Mesendoderm (in vitro differentiated cells): Measurements from ENCODE around the gene SRRM1.
A peak's percentile ranks its signal among the peaks of the same experiment; 100 is the strongest.
"Not testable (repeated sequence)": the region's sequence is repeated elsewhere in the genome, so short reads cannot be mapped to it uniquely, and the experiment has no call there.

Source experiments
- DNase-seq: peaks from one replicate; pipeline ENCODE4 v3.0.0; 2013
- H2AK5ac ChIP-seq: 2 replicates; pipeline ENCODE4 v1.6.1; 2013; ENCODE audit warnings: low read length, inconsistent platforms
- H2BK120ac ChIP-seq: 2 replicates; pipeline ENCODE4 v1.6.1; 2013; ENCODE audit warnings: low read depth, mild to moderate bottlenecking, low read length, moderate library complexity, mixed read lengths
- H2BK15ac ChIP-seq: replicated peaks from 2 replicates; pipeline ENCODE4 v1.6.1; 2013; ENCODE audit warnings: low read depth, mild to moderate bottlenecking, moderate library complexity
- H2BK5ac ChIP-seq: 2 replicates; pipeline ENCODE4 v1.6.1; 2013; ENCODE audit warnings: low read length, inconsistent platforms
- H3K18ac ChIP-seq: 2 replicates; pipeline ENCODE4 v1.6.1; 2013; ENCODE audit warnings: mild to moderate bottlenecking, low read length, mixed read lengths
- H3K23ac ChIP-seq: one replicate; pipeline ENCODE4 v1.6.1; 2013; ENCODE audit warnings: low read length
- H3K27ac ChIP-seq: 2 replicates; pipeline ENCODE4 v1.5.1; 2013; ENCODE audit warnings: low read depth, mild to moderate bottlenecking, inconsistent platforms, low read length, moderate library complexity
- H3K27me3 ChIP-seq: 2 replicates; pipeline ENCODE4 v1.6.1; 2013; ENCODE audit warnings: low read length, control low read depth, mild to moderate bottlenecking, inconsistent platforms; ENCODE audit not compliant: insufficient read depth, poor library complexity
- H3K36me3 ChIP-seq: 2 replicates; pipeline ENCODE4 v1.6.1; 2013; ENCODE audit warnings: low read length, inconsistent platforms; ENCODE audit not compliant: control insufficient read depth, insufficient read depth
- H3K4ac ChIP-seq: one replicate; pipeline ENCODE4 v1.6.1; 2013; ENCODE audit warnings: low read depth, mild to moderate bottlenecking, low read length, moderate library complexity
- H3K4me1 ChIP-seq: 2 replicates; pipeline ENCODE4 v1.6.1; 2013; ENCODE audit warnings: low read depth, low read length, inconsistent platforms; ENCODE audit not compliant: control insufficient read depth
- H3K4me2 ChIP-seq: 2 replicates; pipeline ENCODE4 v1.6.1; 2013; ENCODE audit warnings: low read length
- H3K4me3 ChIP-seq: 2 replicates; pipeline ENCODE4 v1.5.1; 2013; ENCODE audit warnings: mild to moderate bottlenecking, low read length
- H3K56ac ChIP-seq: one replicate; pipeline ENCODE4 v1.6.1; 2013; ENCODE audit warnings: low read length
- H3K79me1 ChIP-seq: 2 replicates; pipeline ENCODE4 v1.6.1; 2013; ENCODE audit warnings: low read length, inconsistent platforms
- H3K79me2 ChIP-seq: 2 replicates; pipeline ENCODE4 v1.6.1; 2013; ENCODE audit warnings: mild to moderate bottlenecking, low read length; ENCODE audit not compliant: control insufficient read depth, insufficient read depth
- H3K9ac ChIP-seq: 2 replicates; pipeline ENCODE4 v1.6.1; 2013; ENCODE audit warnings: low read length, inconsistent platforms
- H4K5ac ChIP-seq: one replicate; pipeline ENCODE4 v1.6.1; 2013; ENCODE audit warnings: low read length
- H4K8ac ChIP-seq: one replicate; pipeline ENCODE4 v1.6.1; 2013; ENCODE audit warnings: low read depth, mild to moderate bottlenecking, control low read depth, low read length, moderate library complexity
- WGBS: extraction: QIAGEN DNeasy Blood & Tissue Kit; methylation state at CpG from one replicate; pipeline ENCODE4 v1.1.7; 2013; ENCODE audit warnings: low lambda C conversion rate, missing lambda C conversion rate; ENCODE audit not compliant: insufficient coverage; ENCODE audit errors: extremely low coverage; 5-methylcytosine and 5-hydroxymethylcytosine counted together

The SRRM1 gene

GRCh38 chr1:24678421-24678820 lies 35.3 kb downstream of the SRRM1 start:
- not testable (repeated sequence) for H3K79me1 ChIP-seq, H3K4me2 ChIP-seq, H3K18ac ChIP-seq, H2BK5ac ChIP-seq, H3K79me2 ChIP-seq, H3K27me3 ChIP-seq, H3K23ac ChIP-seq, H2BK120ac ChIP-seq, H3K56ac ChIP-seq, H3K4me1 ChIP-seq, H4K5ac ChIP-seq, H3K9ac ChIP-seq, H4K8ac ChIP-seq, H3K4ac ChIP-seq, H2AK5ac ChIP-seq, H3K27ac ChIP-seq, H3K36me3 ChIP-seq, DNase-seq, H3K4me3 ChIP-seq, H2BK15ac ChIP-seq
- no CpG with 5 or more reads among the region's 3 CpGs for WGBS

DNA sequence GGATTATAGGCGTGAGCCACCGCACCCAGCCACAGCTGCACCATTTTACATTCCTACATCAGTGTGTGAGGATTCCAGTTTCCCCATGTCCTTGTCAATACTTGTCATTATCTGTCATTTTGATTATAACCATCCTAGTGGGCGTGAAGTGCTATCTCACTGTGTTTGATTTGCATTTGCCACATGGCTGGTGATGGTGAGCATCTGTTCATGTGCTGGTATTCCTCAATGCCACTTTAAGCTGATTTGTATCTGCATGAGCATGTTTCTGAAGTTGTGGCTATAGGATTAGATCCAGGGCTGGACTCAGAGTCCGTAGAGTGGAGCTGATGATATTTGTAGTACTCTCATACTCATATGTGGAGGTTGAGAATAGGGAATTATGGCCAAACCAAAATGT lies 36.6 kb downstream of the SRRM1 start:
- H2BK120ac ChIP-seq, result no peak overlapping the region
- H3K27me3 ChIP-seq, result no peaks in the 10 kb centered on the region
- H2BK15ac ChIP-seq, result no peak overlapping the region
- H3K18ac ChIP-seq, result no peak overlapping the region
- no CpG with 5 or more reads among the region's 4 CpGs for WGBS
- no peak for DNase-seq
- H3K4me3 ChIP-seq, result no peak overlapping the region
- no peak overlapping the region for H4K5ac ChIP-seq
- no peaks in the 10 kb centered on the region for H3K79me2 ChIP-seq
- no peaks in the 10 kb centered on the region for H3K79me1 ChIP-seq
- H2BK5ac ChIP-seq, result no peak overlapping the region
- no peak overlapping the region for H2AK5ac ChIP-seq
- no peak overlapping the region for H3K4ac ChIP-seq
- no peak overlapping the region for H4K8ac ChIP-seq
- no peak overlapping the region for H3K27ac ChIP-seq
- H3K36me3 ChIP-seq, result peaks cover 3% of the 10 kb centered on the region
- H3K4me2 ChIP-seq, result no peak overlapping the region
- no peaks in the 10 kb centered on the region for H3K4me1 ChIP-seq
- no peak overlapping the region for H3K56ac ChIP-seq
- no peak overlapping the region for H3K9ac ChIP-seq
- H3K23ac ChIP-seq, result no peak overlapping the region

DNA sequence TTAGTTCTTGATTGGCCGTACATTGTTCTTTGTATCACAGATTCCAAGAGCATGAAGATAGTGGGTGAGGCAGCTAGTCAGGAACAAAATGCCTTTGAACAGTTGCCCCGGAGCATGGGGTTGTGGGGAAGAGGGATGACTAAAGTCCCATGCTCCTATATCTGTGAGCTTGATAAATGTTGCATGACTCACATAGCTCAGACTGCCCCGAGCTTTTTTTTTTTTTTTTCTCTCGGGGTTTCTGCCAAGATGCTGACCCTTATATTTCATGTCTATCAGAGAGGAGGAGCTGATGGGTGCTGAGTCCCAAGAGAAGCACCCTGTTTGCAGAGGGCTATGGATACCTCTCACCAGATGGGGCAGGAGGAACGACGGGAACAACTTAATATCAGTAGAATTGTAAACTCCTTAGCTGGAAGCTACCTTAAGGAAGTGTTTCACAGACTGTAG lies 40.6 kb downstream of the SRRM1 start:
- H3K9ac ChIP-seq, result no peak overlapping the region
- no peak overlapping the region for H2BK15ac ChIP-seq
- H3K4ac ChIP-seq, result no peak overlapping the region
- H3K4me2 ChIP-seq, result no peak overlapping the region
- H2BK120ac ChIP-seq, result no peak overlapping the region
- H3K4me1 ChIP-seq, result no peaks in the 10 kb centered on the region
- H3K79me1 ChIP-seq, result no peaks in the 10 kb centered on the region
- no peak overlapping the region for H2BK5ac ChIP-seq
- H3K27ac ChIP-seq, result no peak overlapping the region
- H4K8ac ChIP-seq, result no peak overlapping the region
- no peak overlapping the region for H3K18ac ChIP-seq
- no peaks in the 10 kb centered on the region for H3K36me3 ChIP-seq
- H3K79me2 ChIP-seq, result no peaks in the 10 kb centered on the region
- H3K4me3 ChIP-seq, result no peak overlapping the region
- no peak overlapping the region for H4K5ac ChIP-seq
- no peaks in the 10 kb centered on the region for H3K27me3 ChIP-seq
- H2AK5ac ChIP-seq, result no peak overlapping the region
- no peak overlapping the region for H3K56ac ChIP-seq
- DNase-seq, result peak; percentile 41
- WGBS, result no CpG with 5 or more reads among the region's 6 CpGs
- H3K23ac ChIP-seq, result no peak overlapping the region

DNA sequence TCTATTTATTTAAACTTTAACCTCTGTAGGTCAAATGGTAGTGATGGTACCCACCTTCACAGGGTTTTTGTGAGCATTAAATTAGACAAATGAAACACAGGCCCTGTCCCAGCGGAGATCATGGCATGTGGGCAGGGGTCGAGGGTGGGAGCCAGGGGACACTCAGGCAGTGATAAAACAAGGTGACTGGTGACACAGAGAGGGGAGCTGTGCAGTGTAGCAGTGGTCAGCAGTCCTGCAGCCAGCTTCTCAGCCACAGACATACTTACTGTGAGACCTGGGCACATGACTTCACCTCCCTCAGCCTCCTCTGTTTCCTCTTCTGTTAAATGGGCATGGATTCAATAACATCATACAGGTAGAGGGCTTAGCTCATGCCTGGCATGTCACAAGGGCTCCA lies 44.9 kb downstream of the SRRM1 start:
- Histone ChIP-seq H3K4me3 (no peak overlapping the region), H3K79me1 (no peaks in the 10 kb centered on the region), H3K27me3 (no peaks in the 10 kb centered on the region), H3K18ac (no peak overlapping the region), H2BK15ac (no peak overlapping the region), H3K79me2 (no peaks in the 10 kb centered on the region), H3K56ac (peak overlapping the region; percentile 25), H3K27ac (no peak overlapping the region), H3K36me3 (no peaks in the 10 kb centered on the region), H3K4me1 (no peaks in the 10 kb centered on the region), H3K23ac (no peak overlapping the region), H2BK5ac (no peak overlapping the region), H4K8ac (no peak overlapping the region), H3K4me2 (no peak overlapping the region), H4K5ac (no peak overlapping the region), H3K9ac (no peak overlapping the region), H3K4ac (no peak overlapping the region), H2AK5ac (peak overlapping the region; percentile 78), H2BK120ac (no peak overlapping the region)
- no CpG with 5 or more reads among the region's 2 CpGs for WGBS
- DNase-seq, result no peak

GRCh38 chr1:24688621-24689195 lies 45.6 kb downstream of the SRRM1 start:
- Histone ChIP-seq H2BK120ac (no peak overlapping the region), H2AK5ac (no peak overlapping the region), H3K23ac (peak overlapping the region; percentile 50), H3K4me3 (no peak overlapping the region), H3K4ac (no peak overlapping the region), H2BK5ac (no peak overlapping the region), H3K79me2 (no peaks in the 10 kb centered on the region), H3K9ac (no peak overlapping the region), H3K27me3 (no peaks in the 10 kb centered on the region), H3K18ac (no peak overlapping the region), H4K8ac (no peak overlapping the region), H3K27ac (no peak overlapping the region), H3K56ac (peak overlapping the region; percentile 54), H3K79me1 (no peaks in the 10 kb centered on the region), H3K4me1 (no peaks in the 10 kb centered on the region), H2BK15ac (no peak overlapping the region), H4K5ac (no peak overlapping the region), H3K36me3 (no peaks in the 10 kb centered on the region), H3K4me2 (no peak overlapping the region)
- no CpG with 5 or more reads among the region's 13 CpGs for WGBS
- peak; percentile 84 for DNase-seq

DNA sequence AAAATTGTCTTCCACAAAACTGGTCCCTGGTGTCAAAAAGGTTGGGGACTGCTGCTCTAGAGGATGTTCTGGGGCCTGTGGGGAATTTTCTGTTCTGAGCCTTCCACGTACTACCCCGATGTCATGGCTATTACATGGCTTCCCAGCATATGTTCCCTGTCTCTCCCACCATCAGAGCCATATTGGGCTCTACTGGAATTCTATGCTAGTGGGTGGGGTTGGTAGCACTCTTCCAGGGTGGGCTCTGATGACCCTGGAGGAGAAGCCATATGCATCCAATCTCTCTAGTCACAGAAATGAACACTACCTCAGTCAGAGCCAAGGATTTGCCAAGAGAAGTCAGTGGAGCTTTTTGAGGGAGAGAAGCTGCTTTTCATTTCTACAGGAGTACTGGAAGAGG lies 47.9 kb downstream of the SRRM1 start:
- no peaks in the 10 kb centered on the region for H3K27me3 ChIP-seq
- no peak overlapping the region for H2BK5ac ChIP-seq
- no CpG with 5 or more reads among the region's 2 CpGs for WGBS
- H3K56ac ChIP-seq, result no peak overlapping the region
- H3K36me3 ChIP-seq, result no peaks in the 10 kb centered on the region
- no peak overlapping the region for H2BK120ac ChIP-seq
- H3K4me2 ChIP-seq, result no peak overlapping the region
- H3K18ac ChIP-seq, result no peak overlapping the region
- H3K79me2 ChIP-seq, result no peaks in the 10 kb centered on the region
- no peak overlapping the region for H3K9ac ChIP-seq
- H3K27ac ChIP-seq, result no peak overlapping the region
- no peak for DNase-seq
- no peak overlapping the region for H4K8ac ChIP-seq
- no peak overlapping the region for H4K5ac ChIP-seq
- H2BK15ac ChIP-seq, result no peak overlapping the region
- H3K23ac ChIP-seq, result no peak overlapping the region
- H3K4me3 ChIP-seq, result no peak overlapping the region
- no peak overlapping the region for H2AK5ac ChIP-seq
- no peaks in the 10 kb centered on the region for H3K4me1 ChIP-seq
- H3K4ac ChIP-seq, result no peak overlapping the region
- no peaks in the 10 kb centered on the region for H3K79me1 ChIP-seq
